Prostate gland (tissue), 2 donors: Measurements from ENCODE around the gene EGFLAM. TPM values are rescaled to one million over a fixed set of nuclear protein-coding genes. Genes with fewer than 3 reads are reported as not detected.

Experiments
- DNase-seq: peaks from one replicate; pipeline ENCODE4 v3.0.0-alpha.2; 2019; ENCODE audit warnings: low spot score
- H3K27ac ChIP-seq, 2 donors: fragments of 200-600 bp; sonication (generic); 2 replicates each; pipeline ENCODE4 v1.5.1; 2017 to 2019
- H3K27me3 ChIP-seq: fragments of 200-600 bp; sonication (generic); replicated peaks from 2 replicates; pipeline ENCODE4 v1.5.1; 2019; ENCODE audit not compliant: insufficient read depth
- H3K36me3 ChIP-seq, 2 donors: fragments of 200-600 bp; sonication (generic); 1 replicate in 1 of 2; 2 replicates in 1 of 2; pipeline versions ENCODE4 v1.5.1 to v1.8.1; 2017 to 2019
- H3K4me1 ChIP-seq: fragments of 200-600 bp; sonication (generic); replicated peaks from 2 replicates; pipeline ENCODE4 v1.5.1; 2019
- H3K4me3 ChIP-seq, 2 donors: fragments of 200-600 bp; sonication (generic); 2 replicates each; pipeline ENCODE4 v1.5.1; 2017 to 2019
- H3K9me3 ChIP-seq: fragments of 200-600 bp; sonication (generic); 2 replicates; pipeline ENCODE4 v1.5.1; 2017
- CTCF ChIP-seq, 4 experiments: fragments of 200-600 bp in 2 of 4; fragments of 450-650 bp in 2 of 4; sonication (generic) in 2 of 4; IDR thresholded peaks; 1 replicate in 3 of 4; 2 replicates in 1 of 4; pipeline ENCODE4 v1.5.1; 2016 to 2019; ENCODE audit warnings: antibody characterized with exemption in 4 of 4, mild to moderate bottlenecking in 2 of 4, moderate library complexity in 2 of 4
- POLR2A ChIP-seq: fragments of 450-650 bp; IDR thresholded peaks from one replicate; pipeline ENCODE4 v1.6.1; 2016; ENCODE audit warnings: antibody characterized with exemption, mild to moderate bottlenecking
- POLR2AphosphoS5 ChIP-seq: sonication (generic); formaldehyde crosslinking; IDR thresholded peaks from one replicate; pipeline ENCODE4 v1.6.1; 2017; ENCODE audit warnings: antibody characterized with exemption
- WGBS: methylation state at CpG from one replicate; pipeline ENCODE4 v1.1.5; 2018; 5-methylcytosine and 5-hydroxymethylcytosine counted together
- intact Hi-C: fragments of 100-400 bp; cut with DNase I; formaldehyde crosslinking; loops from one replicate; pipeline ENCODE4 v1.14.2; 2022
- total RNA-seq, 2 donors: library from RNA; depleted of rRNA; stranded (reverse); fragments of >200 nt; gene quantifications; one replicate each; pipeline ENCODE4 v1.1.0, GENCODE V29; 2016

EGFLAM gene
- total RNA-seq, 2 donors from 2014 or later = 4.1 to 14.1 TPM

DNA sequence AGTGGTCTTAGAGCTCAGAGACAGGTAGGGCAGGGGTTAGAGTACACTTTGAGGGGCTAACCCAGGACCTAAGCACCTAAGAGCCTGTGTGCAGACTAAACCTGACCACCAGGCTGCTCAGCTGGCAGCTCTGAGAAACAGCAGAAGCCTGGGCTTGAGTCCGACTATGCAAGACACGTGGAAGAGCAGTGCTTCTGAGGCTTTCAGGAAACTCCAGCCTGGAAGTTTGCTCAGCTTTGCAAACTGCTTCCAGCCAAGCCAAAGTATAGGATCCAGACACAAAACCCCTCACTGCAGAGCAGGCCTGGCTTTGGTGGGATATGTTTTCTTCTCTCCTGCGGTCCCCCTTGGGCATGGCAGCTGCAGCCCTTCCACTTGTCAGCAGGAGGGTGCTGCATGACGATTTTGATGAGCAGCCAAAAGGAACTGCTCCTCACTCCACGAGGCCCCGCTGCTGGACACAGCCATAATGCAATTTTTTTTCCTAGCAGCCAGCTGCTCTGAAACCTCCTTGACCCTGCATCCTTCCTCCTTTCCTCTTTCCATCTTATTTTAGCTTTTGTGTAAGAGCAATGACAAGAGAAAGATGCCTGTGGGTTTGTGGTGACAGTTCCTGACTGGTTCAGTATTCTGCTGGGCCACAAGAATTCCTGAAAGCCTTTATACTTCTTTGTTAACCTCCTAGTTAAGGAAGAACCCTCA, 175.0 kb downstream of the EGFLAM start:
- Histone ChIP-seq H3K27ac (peak overlapping the region in 1 of 2 donors; percentile 19), H3K4me1 (no peaks in the 10 kb centered on the region), H3K36me3 (no peaks in the 10 kb centered on the region), H3K27me3 (no peaks in the 10 kb centered on the region), H3K4me3 (no peak overlapping the region), H3K9me3 (no peaks in the 10 kb centered on the region)
- intact Hi-C loops = no loop called here
- WGBS = 36% methylated on average over 6 of the region's 6 CpGs
- DNase-seq = no peak
- TF ChIP-seq POLR2AphosphoS5 = no peak
- peak in 1 of 4 experiments; percentile 6 for TF ChIP-seq CTCF (IDR thresholded peaks at IDR 0.05)

DNA sequence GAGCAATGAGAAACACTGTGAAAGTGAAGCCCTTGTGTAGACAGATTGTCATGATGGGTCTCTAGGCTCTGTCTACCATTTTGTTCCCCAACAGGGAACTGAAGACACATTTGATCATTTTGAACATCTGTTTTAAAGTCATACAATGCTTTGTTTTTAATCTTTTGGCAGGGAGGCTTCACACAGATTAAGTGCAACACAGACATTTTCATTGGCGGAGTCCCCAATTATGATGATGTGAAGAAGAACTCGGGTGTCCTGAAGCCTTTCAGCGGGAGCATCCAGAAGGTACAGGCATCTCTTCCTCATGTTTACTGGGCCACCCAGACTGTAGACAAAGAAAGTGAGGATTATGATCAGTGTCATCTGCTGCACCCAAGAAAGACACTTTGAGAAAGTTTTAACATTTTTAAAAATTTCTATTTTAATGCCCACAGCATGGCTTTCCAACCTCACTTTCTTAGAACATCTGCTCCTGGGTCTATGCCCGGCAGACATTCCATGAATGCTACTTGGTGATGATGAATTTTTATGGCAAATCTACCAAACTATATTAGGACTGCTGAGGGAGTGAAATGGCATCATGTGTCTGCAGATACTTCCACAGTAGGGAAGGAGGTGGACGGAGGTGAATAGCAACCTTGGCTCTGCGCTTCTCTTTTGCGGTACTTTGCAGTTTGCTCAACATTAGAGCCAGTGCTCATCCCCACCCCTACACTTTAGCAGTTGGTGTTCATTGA, 176.8 kb downstream of the EGFLAM start:
- no peaks in the 10 kb centered on the region for H3K9me3 ChIP-seq
- TF ChIP-seq POLR2AphosphoS5 (no peak), CTCF (IDR thresholded peaks at IDR 0.05) (no peak), POLR2A (no peak)
- H3K27me3 ChIP-seq = no peaks in the 10 kb centered on the region
- no peak overlapping the region for H3K4me3 ChIP-seq
- intact Hi-C loops = no loop called here
- 77% methylated on average over 7 of the region's 7 CpGs for WGBS
- no peaks in the 10 kb centered on the region for H3K36me3 ChIP-seq
- no peak for DNase-seq
- no peaks in the 10 kb centered on the region for H3K4me1 ChIP-seq
- H3K27ac ChIP-seq = no peak overlapping the region

DNA sequence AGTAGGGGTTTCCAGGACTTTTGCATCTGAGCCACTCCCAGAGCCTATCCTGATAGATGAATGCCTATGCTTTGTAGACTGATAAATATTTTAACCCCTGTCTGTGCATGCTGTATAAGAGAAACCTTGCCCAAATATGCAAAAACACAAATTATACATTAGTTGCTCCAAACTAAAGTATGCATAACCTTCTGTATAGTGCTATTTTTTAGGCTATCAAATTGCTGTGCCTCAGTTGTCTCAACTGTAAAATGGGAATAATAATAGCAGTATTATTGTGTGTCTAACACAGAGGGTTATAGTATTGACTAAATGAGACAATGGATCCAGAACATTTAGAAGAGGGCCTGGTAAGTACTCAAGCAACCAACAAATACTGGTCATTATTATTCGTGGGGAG, 180.4 kb downstream of the EGFLAM start:
- intact Hi-C loops = no loop called here

GRCh38 chr5:38441453-38442246, 183.3 kb downstream of the EGFLAM start:
- Histone ChIP-seq H3K9me3 (no peaks in the 10 kb centered on the region), H3K27ac (peak overlapping the region in 1 of 2 donors; percentile 40), H3K27me3 (no peaks in the 10 kb centered on the region), H3K4me3 (no peak overlapping the region), H3K4me1 (no peaks in the 10 kb centered on the region), H3K36me3 (no peaks in the 10 kb centered on the region)
- TF ChIP-seq POLR2A (no peak), POLR2AphosphoS5 (peak; percentile 74), CTCF (IDR thresholded peaks at IDR 0.05) (peak; percentile 82 to 96 (median 94))
- DNase-seq = peak; percentile 91
- WGBS = 22% methylated on average over 9 of the region's 9 CpGs
- intact Hi-C loops = loop anchor here (1.0 to 10.0 kb wide), 3 partner anchors 226 to 633 kb away; partner anchors contain the start of gene RICTOR

More for the DNA sequence above, 180.4 kb downstream of the EGFLAM start:
- Histone ChIP-seq H3K27me3 (no peaks in the 10 kb centered on the region), H3K9me3 (no peaks in the 10 kb centered on the region), H3K4me3 (no peak overlapping the region), H3K36me3 (no peaks in the 10 kb centered on the region), H3K4me1 (no peaks in the 10 kb centered on the region), H3K27ac (no peak overlapping the region)
- 92% methylated on average over 1 of the region's 1 CpG for WGBS
- TF ChIP-seq POLR2AphosphoS5 = no peak
- TF ChIP-seq CTCF (IDR thresholded peaks at IDR 0.05) = no peak
- no peak for TF ChIP-seq POLR2A
- DNase-seq = no peak
